GM21723 (cell line): ENCODE results near the gene THSD7A.

ENCODE experiments used
- ATAC-seq: cut with Tn5 transposase; IDR thresholded peaks from one replicate; pipeline ENCODE4 v1.9.1; 2021; ENCODE audit warnings: mild to moderate bottlenecking, moderate library complexity; ENCODE audit not compliant: unreplicated experiment

THSD7A gene

DNA sequence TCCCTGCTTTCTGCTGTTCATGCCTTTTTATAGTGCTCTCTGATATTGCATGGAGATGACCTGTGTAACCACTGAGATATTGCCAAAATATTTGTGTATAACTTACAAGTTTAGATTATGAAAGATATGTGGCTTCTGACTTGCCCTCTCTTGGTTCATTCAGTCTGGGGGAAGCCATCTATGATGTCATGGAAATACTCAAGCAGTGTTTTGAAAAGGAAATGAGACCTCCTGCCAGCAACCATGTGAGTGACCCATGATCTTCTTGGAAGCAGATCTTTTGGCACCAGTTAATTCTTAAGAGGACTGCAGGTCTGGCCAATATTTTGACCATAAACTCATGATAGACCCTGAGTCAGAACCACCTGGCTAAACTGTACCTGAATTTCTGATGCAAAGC, 183.0 kb downstream of the THSD7A start:
- no peak for ATAC-seq

DNA sequence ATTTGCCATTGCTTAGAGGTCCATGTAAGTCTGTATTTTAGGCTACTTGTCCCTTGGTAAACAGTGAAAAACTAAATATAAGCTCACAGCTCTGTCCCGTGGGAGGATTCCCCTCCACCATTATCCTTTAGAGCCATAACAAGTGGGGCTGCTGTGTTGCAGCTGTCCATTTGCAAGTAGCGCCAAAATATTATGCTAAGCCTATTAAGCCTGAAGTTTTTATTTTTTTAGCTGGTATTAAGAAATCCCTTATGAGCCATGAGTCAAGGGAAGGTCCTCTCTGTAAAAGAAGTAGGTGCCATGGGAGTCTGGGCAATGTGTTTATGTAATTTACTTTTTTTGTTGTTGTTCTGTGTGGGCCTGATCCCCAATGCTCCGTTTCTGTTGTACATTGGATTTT, 183.9 kb downstream of the THSD7A start:
- no peak for ATAC-seq

DNA sequence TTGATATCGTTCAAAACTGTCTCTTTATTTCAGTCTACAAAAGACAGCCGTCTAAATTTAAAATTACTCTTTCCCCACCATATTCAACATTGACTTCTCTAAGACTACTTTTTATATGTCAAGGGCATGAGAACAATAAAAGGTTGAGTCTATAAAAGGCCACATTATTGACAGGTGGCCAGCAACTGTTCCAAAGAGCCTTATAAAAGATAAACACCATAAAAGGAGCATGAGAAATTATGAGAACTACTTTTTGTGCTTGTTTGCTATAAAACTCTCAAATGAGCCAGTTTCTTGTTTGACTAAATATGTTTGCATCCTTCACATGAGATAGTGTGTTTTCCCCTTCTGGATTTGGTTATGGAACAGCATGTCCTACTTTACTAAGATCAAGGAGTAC, 189.2 kb downstream of the THSD7A start:
- ATAC-seq, result no peak

DNA sequence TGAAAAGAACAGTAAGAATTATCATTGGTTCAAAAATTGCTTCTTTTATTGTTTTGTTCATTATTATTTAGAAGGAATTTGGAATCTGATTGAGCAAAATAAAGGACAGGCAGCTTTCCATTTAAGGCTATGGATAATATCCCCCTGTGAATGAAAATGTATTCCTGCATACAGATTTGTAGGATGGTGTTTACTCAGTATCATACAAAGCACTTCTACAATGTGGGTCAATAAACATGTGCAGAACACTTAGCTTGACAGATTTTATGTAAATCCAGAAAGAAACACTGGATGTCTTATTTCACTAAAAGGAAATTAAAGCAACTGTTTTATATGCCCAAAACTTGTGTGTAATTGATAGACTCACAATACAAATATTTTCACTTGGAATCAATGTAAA, 189.7 kb downstream of the THSD7A start:
- no peak for ATAC-seq

DNA sequence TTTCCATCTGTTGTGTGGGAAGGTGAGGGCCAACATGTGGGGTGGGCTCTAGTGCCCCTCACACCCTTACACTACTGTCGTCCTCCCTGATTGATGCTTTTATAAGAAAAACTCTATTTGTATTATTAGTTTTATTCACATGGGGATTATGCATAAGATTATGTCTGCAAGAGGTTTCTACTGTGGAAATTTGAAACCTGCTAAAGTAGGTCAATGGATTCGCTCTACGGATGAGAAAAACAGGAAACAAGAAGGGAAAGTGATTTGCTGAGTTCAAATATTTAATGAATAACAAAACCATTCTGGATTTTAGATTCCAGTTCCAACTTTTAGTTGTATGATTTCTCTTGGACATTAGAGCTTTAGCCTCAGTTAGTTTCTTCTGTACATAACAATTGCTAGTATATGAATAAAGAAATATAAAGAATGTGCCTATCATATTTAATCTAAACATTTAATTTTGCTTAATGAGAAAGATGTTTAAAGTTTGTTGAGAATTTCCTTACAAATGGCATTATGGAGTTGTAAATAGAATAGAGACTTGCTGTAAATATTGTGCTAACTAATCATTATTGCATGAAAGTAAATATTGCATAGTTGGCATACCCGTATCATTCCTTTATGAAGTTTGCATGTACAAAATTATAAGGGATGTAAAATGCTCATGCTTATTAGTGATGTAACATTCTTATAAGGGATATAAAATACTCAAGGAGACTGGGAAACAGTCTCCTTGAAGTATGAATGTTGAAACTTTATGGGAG, 193.8 kb downstream of the THSD7A start:
- no peak for ATAC-seq

DNA sequence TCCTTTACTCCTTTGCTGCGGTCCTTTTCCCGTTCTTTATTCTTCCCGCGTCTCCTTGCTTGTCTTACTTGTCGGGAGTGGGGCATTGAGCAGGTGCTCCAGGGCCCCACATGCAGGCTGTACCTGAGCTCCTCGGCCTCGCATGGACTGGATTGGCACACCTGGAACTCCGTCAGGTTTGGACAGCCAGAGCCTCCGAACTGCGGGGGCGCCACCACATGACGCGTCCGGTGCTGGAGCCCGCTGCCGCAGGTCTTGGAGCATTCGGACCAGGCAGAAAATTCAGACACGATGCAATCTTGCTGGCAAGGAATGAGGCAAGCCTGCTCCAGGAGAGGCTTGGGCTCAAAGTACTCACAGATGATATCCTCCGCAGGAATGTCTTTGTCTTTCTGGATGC, 195.7 kb downstream of the THSD7A start:
- no peak for ATAC-seq

DNA sequence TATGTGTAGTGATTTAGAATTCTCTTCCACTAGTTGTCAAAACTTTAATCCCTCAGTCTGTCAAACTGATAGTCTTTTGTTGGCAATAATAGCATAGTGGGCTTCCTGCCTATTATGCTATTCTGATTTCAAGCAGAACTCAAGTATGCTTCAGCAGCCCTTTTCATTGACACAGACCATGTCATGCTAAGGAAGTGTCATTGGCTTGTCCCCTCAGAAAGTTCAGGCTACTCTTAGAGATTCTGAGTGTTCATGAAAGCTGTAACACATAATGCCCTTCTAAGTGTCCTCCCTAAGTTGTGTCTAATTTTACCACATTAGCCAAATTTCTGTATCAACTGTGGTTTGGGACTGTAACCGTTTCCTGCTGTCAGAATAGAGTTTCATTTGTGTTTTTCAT, 198.7 kb downstream of the THSD7A start:
- ATAC-seq, result no peak

DNA sequence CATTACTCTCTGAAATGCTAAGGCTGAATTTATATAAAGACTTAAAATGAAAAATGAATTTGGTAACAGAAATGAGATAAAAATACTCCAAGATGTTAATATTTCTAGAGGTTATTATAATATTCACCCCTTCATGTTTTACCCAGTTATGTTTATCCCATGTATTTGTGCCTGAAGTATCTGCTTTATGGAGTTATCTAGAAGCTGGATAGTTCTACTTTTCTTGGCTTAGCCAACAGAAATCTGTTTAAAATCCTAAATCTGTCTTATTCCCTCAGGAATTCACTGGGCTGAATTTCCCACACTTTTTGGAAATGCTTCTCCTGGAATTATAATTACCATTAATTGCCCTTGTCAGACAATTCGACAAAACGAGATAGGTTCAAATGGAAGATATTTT, 201.6 kb downstream of the THSD7A start:
- ATAC-seq, result no peak

DNA sequence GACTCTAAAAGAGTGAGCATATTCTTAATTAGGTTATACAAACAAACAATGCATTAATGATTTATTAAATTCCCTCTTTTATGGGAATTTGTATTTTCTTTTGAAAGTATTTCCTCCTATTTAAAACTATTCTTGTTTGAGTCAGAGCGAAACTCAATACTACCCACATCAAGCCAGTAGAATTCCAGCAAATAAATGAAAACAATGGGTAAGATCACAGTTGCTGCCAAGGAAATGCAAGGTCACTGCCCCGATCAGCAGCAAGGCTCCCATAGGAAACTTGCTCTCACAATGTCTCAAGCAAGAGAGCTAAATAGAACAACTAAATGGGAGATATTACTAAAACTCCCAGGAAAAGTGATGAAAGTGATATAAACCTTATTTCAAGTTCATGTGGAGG, 206.3 kb downstream of the THSD7A start:
- no peak for ATAC-seq

DNA sequence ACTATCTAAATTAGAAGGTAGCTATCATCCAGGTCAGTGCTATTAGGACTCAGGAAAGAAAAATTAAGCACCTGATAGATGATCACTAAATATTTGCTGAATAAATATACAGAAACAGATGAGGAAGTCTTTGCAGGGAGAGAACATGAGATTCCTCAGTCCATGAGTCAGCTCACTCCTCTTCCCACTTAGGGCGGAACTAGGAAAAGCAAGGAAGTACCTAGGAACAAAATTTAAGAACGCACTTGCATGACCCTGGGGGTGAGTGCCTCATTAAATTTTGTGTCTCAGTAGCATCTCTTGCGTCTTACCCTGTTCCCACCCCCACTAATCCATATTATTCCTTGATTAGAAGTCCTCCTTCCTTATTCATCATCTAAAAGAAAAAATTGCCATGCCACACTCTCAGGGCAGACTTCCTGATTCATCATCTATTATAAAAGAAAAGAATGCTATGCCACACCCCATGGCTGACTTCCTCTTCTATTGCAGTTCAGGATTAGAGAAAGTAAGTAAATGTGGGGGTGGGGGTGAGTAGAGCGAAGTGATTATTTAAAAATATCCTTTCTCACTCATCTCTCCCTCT, 208.8 kb downstream of the THSD7A start:
- ATAC-seq, result no peak

DNA sequence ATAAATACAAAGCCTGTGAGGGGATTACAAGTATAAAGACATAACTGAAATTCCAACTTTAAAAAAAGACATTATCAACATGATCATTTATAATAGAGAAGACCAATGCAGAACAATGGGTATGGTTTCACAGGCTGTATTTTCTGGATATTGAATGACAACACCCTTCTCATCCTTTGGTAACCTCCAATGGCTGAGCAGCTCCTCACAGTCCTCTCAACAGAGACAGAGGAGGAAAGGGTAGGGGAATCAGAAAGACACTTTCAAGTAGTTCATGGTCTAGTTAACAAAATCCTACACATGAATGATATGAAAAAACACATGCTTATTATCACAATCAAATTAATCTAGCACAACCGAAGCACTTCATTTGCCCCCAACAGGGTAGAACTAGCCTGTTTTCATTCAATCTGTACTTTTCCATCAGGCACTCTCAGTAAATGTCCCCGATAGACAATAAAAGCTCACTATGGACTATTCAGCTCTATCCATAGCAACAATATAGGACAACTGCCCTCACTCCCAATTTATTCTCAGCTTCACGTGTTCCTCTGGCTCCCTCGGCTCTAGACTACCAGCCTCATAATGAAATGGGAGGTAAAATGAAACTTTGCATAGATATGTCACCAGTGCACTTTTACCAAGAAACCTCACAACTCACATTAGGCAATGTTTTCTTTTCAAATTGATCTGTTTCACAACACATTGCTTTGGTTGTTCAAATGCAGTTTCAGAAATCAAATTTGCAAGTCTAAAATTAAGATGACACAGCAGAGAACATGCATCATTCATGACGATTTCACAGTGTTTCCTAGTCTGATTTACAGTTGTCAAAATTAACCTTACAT, 211.4 kb downstream of the THSD7A start:
- no peak for ATAC-seq

DNA sequence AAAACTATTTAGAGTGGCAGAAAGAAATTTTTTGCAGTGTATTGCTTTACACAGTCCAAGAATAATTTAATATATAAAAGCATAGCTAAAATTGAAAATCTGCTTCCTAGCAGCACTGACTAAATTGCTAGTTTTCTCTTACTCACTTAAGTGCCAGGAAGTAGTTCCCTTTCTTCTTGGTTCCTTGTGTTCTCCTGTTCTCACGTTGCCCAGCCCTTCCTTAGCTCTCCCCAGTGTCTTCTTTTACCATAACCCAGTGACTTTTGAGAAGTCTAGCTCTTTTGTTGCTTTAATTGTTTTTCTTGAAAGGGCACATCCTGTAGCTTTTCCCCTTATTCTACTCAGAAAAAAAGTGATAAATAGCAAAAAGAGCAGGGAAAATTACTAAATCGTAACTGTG, 215.5 kb downstream of the THSD7A start:
- ATAC-seq, result no peak

DNA sequence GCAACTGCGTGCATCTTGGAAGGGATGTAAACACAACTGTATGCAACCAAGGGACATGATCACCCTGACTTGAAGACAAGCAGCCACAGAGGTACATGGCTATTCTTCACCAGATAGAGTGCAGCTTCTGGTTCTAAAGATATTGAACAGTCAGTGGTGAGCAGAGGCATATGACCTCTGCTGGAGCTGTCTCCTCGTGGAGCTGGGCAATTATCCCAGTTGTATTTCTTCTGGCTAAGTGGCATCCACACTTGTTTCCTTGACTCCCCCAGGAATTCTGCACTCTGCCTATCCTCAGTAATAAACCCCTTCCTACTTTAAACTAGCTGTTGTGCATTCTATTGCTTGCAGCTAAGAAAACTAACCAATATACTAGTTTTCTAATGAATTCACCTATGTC, 216.8 kb downstream of the THSD7A start:
- no peak for ATAC-seq

DNA sequence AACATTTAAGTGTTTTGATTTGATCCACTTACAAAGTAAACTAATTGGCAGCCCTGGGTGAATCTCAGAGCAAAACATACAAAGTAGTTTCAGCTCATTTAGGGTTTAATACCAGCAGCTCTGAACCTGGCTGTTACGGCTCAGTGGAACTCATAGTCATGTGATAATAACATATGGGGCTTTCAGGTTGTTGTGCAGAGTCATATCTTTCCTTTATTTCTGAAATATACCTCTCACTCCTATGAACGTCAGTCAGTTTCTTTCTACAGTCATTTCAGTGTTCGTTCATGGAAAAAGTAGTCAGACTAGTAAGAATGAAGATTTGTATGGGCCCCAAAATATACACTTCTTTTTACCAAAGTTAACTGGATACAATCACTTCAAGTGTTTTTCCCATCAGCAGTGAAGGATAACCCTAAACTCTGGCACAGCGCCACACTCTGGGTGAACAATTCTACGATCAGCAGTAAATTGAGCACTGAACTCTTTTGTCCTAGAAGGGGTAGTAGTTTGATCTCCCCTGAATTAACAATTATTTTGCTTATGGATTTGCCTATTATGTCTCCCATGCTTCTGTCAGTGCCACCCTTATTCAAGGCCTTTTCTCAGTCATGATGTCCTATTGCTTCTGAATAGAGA, 218.6 kb downstream of the THSD7A start:
- ATAC-seq, result peak; percentile 97

DNA sequence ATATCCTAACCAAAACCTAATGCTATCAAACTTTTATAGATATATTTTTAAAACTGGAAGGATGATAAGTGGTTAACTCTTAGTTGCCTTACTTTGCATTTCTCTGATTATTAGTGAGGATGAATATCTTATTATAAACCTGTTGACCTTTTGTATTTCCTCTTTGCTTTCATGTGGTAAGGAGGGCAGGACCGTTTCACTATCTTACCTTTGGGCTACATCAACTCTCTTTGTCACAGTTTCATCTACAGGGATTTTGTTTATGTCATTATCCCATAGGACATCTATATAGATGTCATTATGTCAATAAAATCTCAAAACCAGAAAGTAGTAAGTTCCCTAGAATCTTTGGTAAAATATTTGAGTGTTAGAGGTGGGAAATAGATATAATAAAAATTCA, 219.3 kb downstream of the THSD7A start:
- ATAC-seq, result peak; percentile 37

DNA sequence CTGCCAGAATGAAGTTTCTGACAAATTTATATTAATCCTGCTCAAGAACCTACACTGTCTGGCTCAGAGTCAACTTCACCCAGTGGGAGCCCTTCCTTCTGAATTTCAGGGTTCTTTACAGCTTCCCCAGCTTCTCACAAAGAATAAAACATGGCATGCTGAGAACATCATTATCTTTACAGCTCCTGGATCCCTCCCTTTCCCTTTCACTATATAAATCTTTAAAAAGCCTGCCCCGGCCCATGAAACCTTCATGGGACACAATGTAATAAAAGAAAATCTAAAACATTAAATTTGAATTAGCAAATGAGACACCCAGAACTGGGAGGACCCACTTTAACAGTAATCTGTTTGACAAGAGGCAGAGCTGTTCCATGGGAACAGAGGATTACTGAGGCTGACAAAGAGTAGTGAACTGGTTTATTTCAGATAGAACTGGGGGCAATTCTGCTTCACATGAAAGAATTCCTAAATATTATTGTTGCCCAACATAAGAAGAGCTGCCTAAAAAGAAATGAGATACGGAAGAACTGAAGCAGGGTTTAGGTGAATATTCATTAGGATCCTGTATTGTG, 222.8 kb downstream of the THSD7A start:
- no peak for ATAC-seq

DNA sequence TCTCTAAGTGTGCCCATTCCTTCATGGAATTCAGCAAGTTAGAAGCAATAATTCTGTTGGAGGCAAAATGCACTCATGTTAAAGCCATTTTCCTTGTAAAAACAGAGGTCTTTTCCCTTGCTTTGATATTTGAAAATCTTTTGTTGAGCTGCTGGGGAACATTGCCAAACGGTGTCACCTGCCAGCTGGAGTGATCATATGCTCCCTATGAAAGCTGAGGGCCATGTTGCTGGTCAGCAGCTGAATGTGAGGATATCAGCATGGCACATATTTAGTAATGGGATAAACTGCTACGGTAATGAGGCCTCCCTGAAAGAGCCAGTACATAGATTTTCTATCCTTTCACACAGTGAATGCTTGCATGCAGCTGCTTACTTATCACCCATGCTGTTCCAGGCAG, 224.3 kb downstream of the THSD7A start:
- no peak for ATAC-seq

DNA sequence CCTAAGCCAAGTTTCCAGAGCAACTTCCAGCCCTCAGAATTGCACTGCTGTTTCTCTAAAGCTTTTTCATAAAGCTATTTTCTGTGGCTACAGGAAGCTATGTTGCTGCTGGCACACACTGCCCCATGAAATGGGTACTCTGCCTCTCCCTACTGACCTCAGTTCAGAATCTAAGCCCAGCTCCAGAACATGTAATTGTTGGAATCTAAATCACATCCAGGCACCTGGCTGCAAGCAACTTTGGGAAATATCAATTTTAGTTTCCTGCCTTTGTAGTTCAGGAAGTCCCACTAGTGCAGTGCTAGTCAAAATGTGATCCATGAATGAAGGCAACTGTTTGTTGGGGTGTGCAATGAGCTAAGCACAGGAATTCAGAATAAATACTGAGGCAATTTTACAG, 226.2 kb downstream of the THSD7A start:
- no peak for ATAC-seq

DNA sequence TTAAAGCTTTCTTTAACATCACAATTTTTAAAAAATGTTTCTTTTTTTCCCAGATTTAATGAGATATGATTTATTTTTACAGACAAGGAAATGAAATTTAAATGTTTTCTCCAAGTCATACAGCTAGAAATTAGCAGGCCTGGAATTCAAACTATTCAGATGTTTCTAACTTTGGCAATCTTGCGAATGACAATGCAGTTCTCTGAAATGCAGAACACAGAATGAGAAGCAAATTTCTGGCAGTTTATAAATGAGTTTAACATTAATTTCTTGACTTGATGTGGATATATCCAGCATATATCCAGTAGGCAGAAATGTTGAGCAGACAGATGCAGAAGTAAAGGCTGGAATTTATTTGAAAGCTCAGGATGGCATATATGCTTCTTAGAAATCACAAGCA, 227.5 kb downstream of the THSD7A start:
- no peak for ATAC-seq

DNA sequence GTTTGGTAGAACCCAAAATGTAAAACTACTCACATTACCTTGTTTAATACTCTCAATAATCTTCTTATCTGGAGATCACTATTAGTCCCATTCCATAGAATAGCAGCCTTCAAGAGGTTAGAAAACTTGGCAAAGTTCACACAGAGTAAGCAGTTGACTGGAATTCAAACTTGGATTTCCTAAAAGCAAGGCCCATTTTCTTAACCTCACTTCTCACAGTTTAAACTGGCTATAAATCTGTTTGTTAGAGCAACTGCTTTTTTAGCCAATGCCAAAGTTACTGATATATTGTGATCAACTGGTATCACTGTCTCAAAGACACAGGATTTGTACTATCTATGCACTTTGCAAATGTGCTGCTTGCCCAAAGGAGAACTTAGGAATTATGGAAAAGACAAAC, 230.2 kb downstream of the THSD7A start:
- no peak for ATAC-seq

DNA sequence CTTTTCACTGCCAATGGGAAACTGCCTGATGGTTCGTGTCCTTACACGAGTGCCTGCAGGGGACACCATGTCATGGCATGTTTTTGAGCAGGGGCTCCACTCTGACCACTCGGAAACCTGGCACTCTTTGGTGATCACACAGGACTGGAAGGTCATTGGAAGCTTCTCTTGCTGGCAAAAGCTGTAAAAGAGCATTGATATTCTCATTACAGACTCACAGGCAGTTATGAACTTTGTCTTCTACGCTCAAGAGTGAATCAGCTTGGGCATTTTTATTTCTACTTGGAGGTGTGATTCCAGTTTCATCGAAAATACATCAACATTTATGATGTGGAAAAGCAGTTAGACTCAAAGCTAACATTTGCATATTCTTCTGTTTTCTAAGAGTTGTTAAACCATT, 238.7 kb downstream of the THSD7A start:
- no peak for ATAC-seq
